Neural cell (in vitro differentiated cells): ENCODE results near the gene MAP3K7. TPM values are rescaled to one million over a fixed set of nuclear protein-coding genes. Genes with fewer than 3 reads are reported as not detected.

Experiments used
- H2AFZ ChIP-seq: fragments of 200-600, 300-800 bp; sonication (generic), shearing (Covaris generic); 2 replicates; pipeline ENCODE4 v1.6.0; 2014; ENCODE audit warnings: low read depth, mild to moderate bottlenecking, antibody characterized with exemption, low read length, moderate library complexity
- H3F3A ChIP-seq: fragments of 200-600 bp; shearing (Covaris generic); 2 replicates; pipeline ENCODE4 v1.6.1; 2016; ENCODE audit warnings: mild to moderate bottlenecking, moderate library complexity, mixed read lengths, antibody characterized with exemption, low read length; ENCODE audit not compliant: insufficient read depth, poor library complexity, severe bottlenecking
- H3K27ac ChIP-seq: fragments of 200-600, 300-800 bp; sonication (generic), shearing (Covaris generic); 2 replicates; pipeline ENCODE4 v1.5.1; 2014; ENCODE audit warnings: mild to moderate bottlenecking, low read length, moderate library complexity
- H3K27me3 ChIP-seq: fragments of 300-800, 200-600 bp; sonication (generic), shearing (Covaris generic); 2 replicates; pipeline ENCODE4 v1.6.0; 2014; ENCODE audit warnings: mild to moderate bottlenecking, low read depth, low read length, moderate library complexity; ENCODE audit not compliant: insufficient read depth
- H3K36me3 ChIP-seq: fragments of 300-800, 200-600 bp; sonication (generic), shearing (Covaris generic); 2 replicates; pipeline ENCODE4 v1.5.1; 2014; ENCODE audit warnings: mild to moderate bottlenecking, antibody characterized with exemption, low read length, moderate library complexity; ENCODE audit not compliant: insufficient read depth
- H3K4me2 ChIP-seq: fragments of 300-800, 200-600 bp; sonication (generic), shearing (Covaris generic); 2 replicates; pipeline ENCODE4 v1.6.0; 2014; ENCODE audit warnings: mild to moderate bottlenecking, low read length
- H3K4me3 ChIP-seq: fragments of 300-800, 200-600 bp; sonication (generic), shearing (Covaris generic); 2 replicates; pipeline ENCODE4 v1.5.1; 2014; ENCODE audit warnings: mild to moderate bottlenecking, low read length, moderate library complexity
- H3K79me2 ChIP-seq: fragments of 200-600 bp; shearing (Covaris generic); replicated peaks from 2 replicates; pipeline ENCODE4 v1.6.0; 2014; ENCODE audit warnings: mild to moderate bottlenecking, low read length, moderate library complexity; ENCODE audit not compliant: insufficient read depth
- H3K9ac ChIP-seq: fragments of 300-800, 200-600 bp; sonication (generic), shearing (Covaris generic); 2 replicates; pipeline ENCODE4 v1.6.1; 2016; ENCODE audit warnings: mild to moderate bottlenecking, low read length, mixed read lengths
- H3K9me2 ChIP-seq: fragments of 200-600 bp; shearing (Covaris generic); 2 replicates; pipeline ENCODE4 v1.6.1; 2016; ENCODE audit warnings: mild to moderate bottlenecking, low read length, mixed read lengths; ENCODE audit not compliant: insufficient read depth
- H3K9me3 ChIP-seq: fragments of 200-600, 300-800 bp; sonication (generic), shearing (Covaris generic); 2 replicates; pipeline ENCODE4 v1.6.1; 2016; ENCODE audit warnings: mild to moderate bottlenecking, mixed run types, low read length, moderate library complexity, mixed read lengths
- H4K20me1 ChIP-seq: fragments of 200-600 bp; shearing (Covaris generic); 2 replicates; pipeline ENCODE4 v1.6.1; 2016; ENCODE audit warnings: mild to moderate bottlenecking, mixed run types; ENCODE audit not compliant: insufficient read depth
- CTCF ChIP-seq: fragments of 450-650 bp; IDR thresholded peaks from 2 replicates; pipeline ENCODE4 v1.5.1; 2014; ENCODE audit warnings: antibody characterized with exemption, mild to moderate bottlenecking, moderate library complexity; ENCODE audit not compliant: poor library complexity, severe bottlenecking
- EP300 ChIP-seq: fragments of 450-650 bp; conservative IDR thresholded peaks from 2 replicates; pipeline ENCODE4 v1.6.1; 2014; ENCODE audit warnings: antibody characterized with exemption, mild to moderate bottlenecking, moderate library complexity; ENCODE audit not compliant: poor library complexity, severe bottlenecking
- EZH2 ChIP-seq: fragments of 200-600, 300-800 bp; shearing (Covaris generic), sonication (generic); IDR thresholded peaks from 2 replicates; pipeline ENCODE4 v1.6.1; 2014; ENCODE audit warnings: antibody characterized with exemption, low read length, borderline replicate concordance, mild to moderate bottlenecking; ENCODE audit not compliant: insufficient read depth, poor library complexity, severe bottlenecking
- MXI1 ChIP-seq: fragments of 450-650 bp; conservative IDR thresholded peaks from 2 replicates; pipeline ENCODE4 v1.6.1; 2014; ENCODE audit warnings: antibody characterized with exemption, mild to moderate bottlenecking; ENCODE audit not compliant: poor library complexity, severe bottlenecking
- POLR2AphosphoS5 ChIP-seq: IDR thresholded peaks from 2 replicates; pipeline ENCODE4 v1.6.1; 2012
- RAD21 ChIP-seq: fragments of 450-650 bp; conservative IDR thresholded peaks from 2 replicates; pipeline ENCODE4 v1.6.1; 2014; ENCODE audit warnings: antibody characterized with exemption, mild to moderate bottlenecking, moderate library complexity
- SMC3 ChIP-seq: fragments of 450-650 bp; conservative IDR thresholded peaks from 2 replicates; pipeline ENCODE4 v1.6.1; 2014; ENCODE audit warnings: antibody characterized with exemption, mild to moderate bottlenecking, moderate library complexity; ENCODE audit not compliant: poor library complexity
- TAF1 ChIP-seq: IDR thresholded peaks from 2 replicates; pipeline ENCODE4 v1.6.1; 2012; ENCODE audit warnings: low read depth
- polyA plus RNA-seq: library from polyadenylated mRNA; depleted of rRNA; stranded (reverse); fragments of >200 nt; gene quantifications from 2 replicates; pipeline ENCODE4 v1.2.3, GENCODE V29; 2014
- TF ChIP-seq, protein P1 (sequence below): IDR thresholded peaks from 2 replicates; pipeline ENCODE4 v1.6.1; 2012; ENCODE audit warnings: borderline replicate concordance

MAP3K7 gene
- polyA plus RNA-seq, 1 donor from 2014 or later: 71.6 TPM

- no peak overlapping the region for H3K4me2 ChIP-seq
- no peak overlapping the region for H3K4me3 ChIP-seq
- no peaks in the 10 kb centered on the region for H3K9me2 ChIP-seq
- no peaks in the 10 kb centered on the region for H4K20me1 ChIP-seq
- peak overlapping the region; percentile 77 for H3K27ac ChIP-seq
- TF ChIP-seq MXI1 (no peak), RAD21 (no peak), SMC3 (no peak), EP300 (no peak), POLR2AphosphoS5 (no peak), CTCF (no peak)
- TF ChIP-seq, protein P1, sequence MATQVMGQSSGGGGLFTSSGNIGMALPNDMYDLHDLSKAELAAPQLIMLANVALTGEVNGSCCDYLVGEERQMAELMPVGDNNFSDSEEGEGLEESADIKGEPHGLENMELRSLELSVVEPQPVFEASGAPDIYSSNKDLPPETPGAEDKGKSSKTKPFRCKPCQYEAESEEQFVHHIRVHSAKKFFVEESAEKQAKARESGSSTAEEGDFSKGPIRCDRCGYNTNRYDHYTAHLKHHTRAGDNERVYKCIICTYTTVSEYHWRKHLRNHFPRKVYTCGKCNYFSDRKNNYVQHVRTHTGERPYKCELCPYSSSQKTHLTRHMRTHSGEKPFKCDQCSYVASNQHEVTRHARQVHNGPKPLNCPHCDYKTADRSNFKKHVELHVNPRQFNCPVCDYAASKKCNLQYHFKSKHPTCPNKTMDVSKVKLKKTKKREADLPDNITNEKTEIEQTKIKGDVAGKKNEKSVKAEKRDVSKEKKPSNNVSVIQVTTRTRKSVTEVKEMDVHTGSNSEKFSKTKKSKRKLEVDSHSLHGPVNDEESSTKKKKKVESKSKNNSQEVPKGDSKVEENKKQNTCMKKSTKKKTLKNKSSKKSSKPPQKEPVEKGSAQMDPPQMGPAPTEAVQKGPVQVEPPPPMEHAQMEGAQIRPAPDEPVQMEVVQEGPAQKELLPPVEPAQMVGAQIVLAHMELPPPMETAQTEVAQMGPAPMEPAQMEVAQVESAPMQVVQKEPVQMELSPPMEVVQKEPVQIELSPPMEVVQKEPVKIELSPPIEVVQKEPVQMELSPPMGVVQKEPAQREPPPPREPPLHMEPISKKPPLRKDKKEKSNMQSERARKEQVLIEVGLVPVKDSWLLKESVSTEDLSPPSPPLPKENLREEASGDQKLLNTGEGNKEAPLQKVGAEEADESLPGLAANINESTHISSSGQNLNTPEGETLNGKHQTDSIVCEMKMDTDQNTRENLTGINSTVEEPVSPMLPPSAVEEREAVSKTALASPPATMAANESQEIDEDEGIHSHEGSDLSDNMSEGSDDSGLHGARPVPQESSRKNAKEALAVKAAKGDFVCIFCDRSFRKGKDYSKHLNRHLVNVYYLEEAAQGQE: no peak
- peaks cover 7% of the 10 kb centered on the region for H3F3A ChIP-seq
- no peaks in the 10 kb centered on the region for H3K27me3 ChIP-seq
- peak overlapping the region; percentile 0 for H3K9ac ChIP-seq
- no peaks in the 10 kb centered on the region for H3K9me3 ChIP-seq
- H3K36me3 ChIP-seq: no peaks in the 10 kb centered on the region
- no peaks in the 10 kb centered on the region for H3K79me2 ChIP-seq
- H2AFZ ChIP-seq: no peak overlapping the region
These were observed 102.5 kb downstream of the MAP3K7 start for GRCh38 chr6:90484385-90484784.

- Histone ChIP-seq H3K79me2 (no peaks in the 10 kb centered on the region), H3K27ac (peak overlapping the region; percentile 77), H3K9me3 (no peaks in the 10 kb centered on the region), H3K9me2 (no peaks in the 10 kb centered on the region), H3K27me3 (no peaks in the 10 kb centered on the region), H3K9ac (peak overlapping the region; percentile 0), H2AFZ (no peak overlapping the region), H3K4me3 (no peak overlapping the region), H4K20me1 (no peaks in the 10 kb centered on the region), H3K36me3 (no peaks in the 10 kb centered on the region), H3F3A (peaks cover 3% of the 10 kb centered on the region), H3K4me2 (no peak overlapping the region)
- TF ChIP-seq SMC3 (no peak), MXI1 (no peak), TAF1 (no peak), EZH2 (no peak), EP300 (no peak), RAD21 (no peak), POLR2AphosphoS5 (no peak), CTCF (no peak)
- TF ChIP-seq, protein P1: no peak
These were observed 102.9 kb downstream of the MAP3K7 start for GRCh38 chr6:90483956-90484355.
